GM18502 (cell line): ENCODE data around the gene RPS13.
"Not testable (repeated sequence)": the region's sequence is repeated elsewhere in the genome, so short reads cannot be mapped to it uniquely, and the experiment has no call there.

ENCODE experiments used
- ATAC-seq: cut with Tn5 transposase; IDR thresholded peaks from one replicate; pipeline ENCODE4 v1.9.1; 2021; ENCODE audit warnings: mild to moderate bottlenecking; ENCODE audit not compliant: unreplicated experiment, poor library complexity

The RPS13 gene

DNA sequence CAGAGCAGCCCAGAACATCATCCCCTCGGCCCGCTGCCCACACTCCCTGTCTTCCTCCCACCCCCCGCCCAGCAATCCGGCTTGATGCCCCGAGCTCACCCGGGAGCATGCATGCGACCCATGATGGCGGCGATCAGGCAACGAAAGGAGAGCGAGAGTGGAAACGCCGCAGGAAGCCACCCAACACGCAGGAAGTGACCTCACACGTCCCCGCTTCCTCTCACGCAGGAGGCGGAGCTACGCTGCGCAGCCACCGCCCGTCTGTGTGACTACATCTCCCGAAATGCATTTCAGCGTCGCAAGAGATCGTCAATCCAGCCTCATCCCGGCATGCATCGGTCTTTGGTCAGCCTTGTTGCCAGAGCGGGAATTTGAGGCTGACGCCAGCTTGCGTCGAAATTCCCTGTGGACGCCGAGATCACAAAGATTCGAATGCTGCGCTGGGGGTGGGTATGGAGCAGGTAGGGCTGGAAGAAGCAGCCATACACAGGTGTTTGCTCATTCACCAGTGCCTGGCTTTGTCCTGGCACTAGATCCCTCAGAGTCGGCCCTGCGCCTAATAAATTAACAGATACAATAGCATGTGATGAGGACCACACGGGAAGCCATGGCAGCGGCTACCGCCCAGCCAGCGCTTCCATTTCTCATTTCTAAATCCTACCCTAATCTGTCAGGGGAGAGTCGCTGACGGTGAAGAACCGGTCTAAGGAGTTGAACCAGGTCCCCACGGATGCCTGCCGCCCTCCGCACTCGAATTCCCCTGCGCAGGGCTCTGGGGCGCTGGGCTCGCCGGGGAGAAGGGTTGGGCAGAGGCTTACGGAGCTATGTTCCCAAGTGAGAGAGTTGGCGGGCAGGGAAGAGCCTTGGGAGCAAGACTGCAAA, at the start of gene RPS13:
Gene RPS13, minus strand, starts transcription at position 148 of the 882 bp plus-strand sequence. Its CDS starts 26 bp downstream, at position 122.
- peak; percentile 95 for ATAC-seq

DNA sequence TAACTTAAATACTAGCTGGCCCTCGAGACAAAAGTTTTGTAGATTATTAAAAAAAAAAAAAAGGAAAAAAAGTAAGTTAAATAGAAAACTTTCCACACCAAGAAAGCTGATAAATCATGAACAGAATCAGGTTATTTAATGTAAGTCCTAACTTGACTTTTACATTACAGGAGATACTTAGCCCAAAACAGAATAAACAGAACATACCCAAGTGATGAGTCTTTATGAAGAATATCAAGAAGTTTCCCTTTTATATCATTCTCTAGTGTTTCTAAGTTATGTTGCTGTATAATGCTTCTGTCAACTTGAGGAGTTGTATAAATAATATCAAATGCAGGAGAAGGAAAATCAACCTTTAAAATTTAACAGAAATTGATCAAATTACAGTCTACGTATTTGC, 44.5 kb upstream of the RPS13 start:
- no peak for ATAC-seq

DNA sequence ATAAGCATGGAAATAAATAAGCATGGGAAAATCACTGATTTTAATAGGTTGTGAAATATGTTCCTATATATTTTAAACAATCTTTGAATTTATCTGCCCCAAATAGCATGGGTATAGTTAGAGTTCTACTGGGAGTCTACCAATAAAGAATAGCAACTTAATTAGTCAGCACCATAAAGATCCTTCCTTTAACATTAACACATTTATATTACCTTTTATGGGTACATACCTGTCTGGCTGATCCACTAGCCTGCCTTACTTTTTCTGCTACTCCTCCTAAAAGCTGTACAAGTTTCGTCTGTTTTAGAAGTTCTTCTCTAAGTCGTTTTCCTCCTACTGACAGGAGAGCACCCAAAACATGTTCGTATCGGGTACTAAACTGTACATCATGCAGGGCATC, 39.8 kb upstream of the RPS13 start:
- ATAC-seq = no peak

DNA sequence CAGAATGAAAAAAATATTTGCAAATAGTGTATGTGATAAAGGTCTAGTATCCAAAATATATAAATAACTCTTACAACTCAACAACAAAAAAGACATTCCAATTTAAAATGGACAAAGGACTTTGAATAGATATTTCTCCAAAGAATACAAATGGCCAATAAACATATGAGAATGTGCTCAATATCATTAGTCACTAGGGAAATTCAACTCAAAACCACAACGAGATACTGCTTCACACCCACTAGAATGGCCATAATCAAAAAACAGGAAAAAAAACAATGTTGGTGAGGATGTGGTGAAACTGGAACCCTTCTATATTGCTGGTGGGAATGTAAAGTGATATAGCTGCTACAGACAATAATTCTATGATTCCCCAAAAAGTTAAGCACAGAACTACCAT, 38.6 kb upstream of the RPS13 start:
- no peak for ATAC-seq

DNA sequence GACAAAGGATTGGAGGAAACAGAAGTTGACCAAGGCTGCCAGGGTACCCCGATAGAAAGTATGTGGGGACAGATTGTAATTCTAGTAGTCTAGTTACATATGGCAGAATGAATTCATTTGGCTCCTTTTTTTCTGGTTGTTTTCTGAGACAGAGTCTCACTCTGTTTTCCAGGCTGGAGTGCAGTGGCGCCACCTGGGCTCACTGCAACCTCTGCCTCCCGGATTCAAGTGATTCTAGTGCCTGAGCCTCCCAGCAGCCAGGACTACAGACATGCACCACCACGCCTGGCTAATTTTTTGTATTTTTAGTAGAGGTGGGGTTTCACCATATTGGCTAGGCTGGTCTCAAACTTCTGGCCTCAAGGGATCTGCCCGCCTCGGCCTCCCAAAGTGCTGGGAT, 30.3 kb upstream of the RPS13 start:
- not testable (repeated sequence) for ATAC-seq

DNA sequence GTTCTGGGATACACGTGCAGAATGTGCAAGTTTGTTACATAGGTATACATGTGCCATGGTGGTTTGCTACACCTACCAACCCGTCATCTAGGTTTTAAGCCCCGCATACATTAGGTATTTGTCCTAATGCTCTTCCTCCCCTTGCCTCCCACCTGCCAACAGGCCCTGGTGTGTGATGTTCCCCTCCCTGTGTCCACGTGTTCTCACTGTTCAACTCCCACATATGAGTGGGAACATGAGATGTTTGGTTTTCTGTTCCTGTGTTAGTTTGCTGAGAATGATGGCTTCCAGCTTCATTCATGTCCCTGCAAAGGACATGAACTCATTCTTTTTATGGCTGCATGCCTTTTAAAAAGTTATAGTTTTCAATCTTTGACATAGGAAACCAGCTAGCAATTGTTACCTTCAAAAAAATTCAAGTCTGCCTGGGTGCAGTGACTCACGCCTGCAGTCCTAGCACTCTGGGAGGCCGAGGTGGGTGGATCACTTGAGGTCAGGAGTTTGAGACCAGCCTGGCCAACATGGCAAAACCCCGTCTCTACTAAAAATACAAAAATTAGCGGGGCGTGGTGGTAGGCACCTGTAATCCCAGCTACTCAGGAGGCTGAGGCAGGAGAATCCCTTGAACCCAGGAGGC, 28.1 kb upstream of the RPS13 start:
- ATAC-seq = not testable (repeated sequence)

DNA sequence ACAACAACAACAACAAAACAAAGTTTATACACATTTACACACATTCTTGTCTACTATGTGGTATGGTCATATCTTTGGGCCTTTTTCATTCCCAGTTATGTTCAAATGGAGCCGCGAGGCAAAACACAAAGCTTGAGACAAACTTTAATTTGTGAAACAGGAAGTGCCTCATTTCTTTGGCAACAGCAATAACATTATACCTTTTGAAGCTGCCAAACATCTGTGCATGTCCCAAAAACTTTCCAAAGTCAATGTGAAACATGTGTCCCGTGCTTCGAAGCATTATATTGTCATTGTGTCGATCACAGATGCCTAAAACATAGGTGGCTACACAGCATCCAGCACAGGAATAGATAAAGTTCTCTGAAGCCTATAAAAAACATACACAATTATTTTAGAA, 25.0 kb upstream of the RPS13 start:
- no peak for ATAC-seq

DNA sequence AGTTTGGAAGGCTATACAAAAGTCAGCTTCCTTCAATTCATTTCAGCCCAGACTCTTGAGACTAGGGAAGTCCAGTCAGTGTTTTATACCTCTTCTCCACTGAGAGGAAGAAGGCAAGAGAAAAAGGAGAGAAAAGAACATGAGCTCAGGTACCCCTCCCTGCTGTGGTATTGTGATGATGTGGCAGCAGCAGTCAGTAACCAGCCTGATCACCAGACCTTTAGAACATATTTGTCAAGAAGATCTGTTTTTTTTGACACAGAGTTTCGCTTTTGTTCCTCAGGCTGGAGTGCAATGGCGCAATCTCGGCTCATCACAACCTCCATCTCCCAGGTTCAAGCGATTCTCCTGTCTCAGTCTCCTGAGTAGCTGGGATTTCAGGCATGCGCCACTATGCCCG, 21.2 kb upstream of the RPS13 start:
- no peak for ATAC-seq

DNA sequence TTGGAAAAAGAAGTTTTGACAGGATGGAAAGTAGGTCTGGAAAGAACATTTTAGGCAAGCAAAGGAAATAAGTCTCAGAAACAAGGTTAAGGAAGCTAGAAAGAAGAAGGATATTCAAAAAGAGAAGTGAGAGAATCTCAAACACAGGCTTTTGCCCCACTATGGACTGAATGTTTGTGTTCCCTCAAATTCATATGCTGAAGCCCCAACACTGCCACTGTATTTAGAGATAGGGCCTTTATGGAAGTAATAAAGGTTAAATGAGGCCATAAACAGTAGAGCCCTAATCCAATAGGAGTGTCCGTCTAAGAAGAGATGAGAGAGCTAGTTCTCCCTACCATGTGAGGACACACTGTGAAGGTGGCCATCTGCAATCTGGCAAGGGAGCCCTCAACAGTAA, 20.6 kb upstream of the RPS13 start:
- no peak for ATAC-seq

DNA sequence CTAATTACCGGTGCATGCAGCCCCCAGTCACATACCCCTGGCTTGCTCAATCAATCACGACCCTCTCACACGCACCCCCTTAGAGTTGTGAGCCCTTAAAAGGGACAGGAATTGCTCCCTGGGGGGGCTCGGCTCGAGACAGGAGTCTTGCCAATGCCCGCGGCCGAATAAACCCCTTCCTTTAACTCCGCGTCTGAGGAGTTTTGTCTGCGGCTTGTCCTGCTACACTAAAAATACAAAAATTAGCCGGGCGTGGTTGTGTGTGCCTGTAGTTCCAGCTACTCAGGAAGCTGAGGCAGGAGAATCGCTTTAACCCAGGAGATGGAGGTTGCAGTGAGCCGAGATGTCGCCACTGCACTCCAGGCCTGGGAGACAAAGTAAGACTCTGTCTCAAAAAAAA, 8.5 kb upstream of the RPS13 start:
- ATAC-seq = not testable (repeated sequence)

DNA sequence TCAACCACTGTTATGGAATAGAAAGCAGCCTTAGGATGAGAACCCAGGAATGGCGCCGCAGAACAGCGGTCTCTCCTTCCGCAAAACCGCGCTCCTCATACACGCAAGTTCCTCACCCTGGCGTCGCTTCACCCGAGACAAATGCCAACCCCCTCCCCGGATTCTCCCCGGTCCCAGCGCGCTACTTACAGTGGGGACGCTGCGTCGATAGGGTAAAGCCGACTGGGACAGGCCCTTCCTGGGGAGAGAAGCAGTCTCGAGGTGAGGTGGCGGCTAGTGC, 287 bp downstream of the RPS13 start:
- ATAC-seq = peak; percentile 15

DNA sequence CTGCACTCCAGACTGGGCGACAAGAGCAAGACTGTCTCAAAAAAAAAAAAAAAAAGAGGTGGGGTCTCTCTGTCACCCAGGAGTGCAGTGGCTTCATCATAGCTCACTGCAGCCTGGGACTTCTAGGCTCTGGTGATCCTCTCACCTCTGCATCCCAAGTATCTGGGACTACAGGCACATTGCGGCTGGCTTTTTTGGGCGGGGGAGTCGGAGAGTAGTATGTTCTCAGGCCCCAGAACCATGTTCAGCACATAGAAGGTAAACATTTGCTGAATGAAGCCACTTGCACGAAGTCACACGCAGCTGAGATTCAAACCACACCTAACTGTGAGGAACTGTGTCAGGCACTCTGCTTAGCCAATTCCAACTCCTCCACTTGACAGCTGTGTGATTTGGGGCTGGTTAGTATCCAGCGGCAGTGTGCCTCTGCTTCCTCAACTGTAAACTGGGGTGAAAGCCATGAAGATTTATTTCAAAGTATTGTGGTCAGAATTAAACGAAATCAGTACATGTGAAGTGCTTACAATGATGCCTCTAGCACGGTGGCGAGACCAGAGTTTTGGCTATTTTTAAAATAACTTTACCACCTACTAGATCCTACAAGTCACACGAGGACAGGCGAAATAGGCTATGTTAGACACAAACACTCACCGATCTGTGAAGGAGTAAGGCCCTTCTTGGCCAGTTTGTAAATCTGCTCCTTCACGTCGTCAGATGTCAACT, 789 bp downstream of the RPS13 start:
- ATAC-seq = no peak

DNA sequence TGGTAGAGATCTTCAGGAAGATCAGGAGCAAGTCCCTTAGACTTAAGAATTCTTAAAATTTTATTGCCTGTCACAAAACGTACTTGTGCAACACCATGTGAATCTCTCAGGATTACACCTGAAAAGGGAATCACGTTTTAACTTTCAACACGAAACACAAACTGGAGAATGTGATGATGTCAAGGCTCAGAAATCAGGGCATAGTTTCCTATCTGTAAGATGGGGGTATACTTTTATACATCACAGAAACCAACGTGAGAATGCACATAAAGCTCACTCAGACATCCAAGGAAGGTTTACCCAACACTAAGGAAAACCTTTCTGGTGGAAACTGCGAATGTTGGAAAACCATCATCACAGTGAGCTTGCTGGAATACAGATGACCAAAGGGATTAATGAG, 2.0 kb downstream of the RPS13 start:
- ATAC-seq = no peak

DNA sequence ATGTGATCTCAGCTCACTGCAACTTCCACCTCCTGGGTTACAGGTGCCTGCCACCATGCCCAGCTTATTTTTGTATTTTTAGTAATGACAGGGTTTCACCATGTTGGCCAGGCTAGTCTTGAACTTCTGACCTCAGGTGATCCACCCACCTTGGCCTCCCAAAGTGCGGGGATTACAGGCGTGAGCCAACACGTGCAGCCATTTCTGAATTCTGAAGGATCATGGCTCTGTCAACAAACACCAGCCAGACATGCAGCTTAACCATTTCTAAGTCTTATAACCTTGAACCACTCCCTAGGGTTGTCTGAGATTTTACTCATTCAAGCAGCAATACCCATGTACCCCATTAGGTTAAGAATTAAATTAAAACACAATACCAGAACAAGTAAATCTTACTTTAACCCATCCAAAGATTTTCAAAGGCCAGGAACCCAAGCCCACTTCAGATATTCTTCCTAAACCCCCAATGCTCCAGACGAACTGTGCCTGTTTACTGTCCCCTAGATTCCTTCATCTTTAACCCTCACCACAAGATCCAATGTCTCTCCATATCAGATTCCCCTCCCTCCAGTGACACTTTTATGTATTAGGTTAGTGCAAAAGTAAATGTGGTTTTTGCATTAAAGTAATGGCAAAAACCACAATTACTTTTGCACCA, 4.0 kb downstream of the RPS13 start:
- ATAC-seq = no peak

DNA sequence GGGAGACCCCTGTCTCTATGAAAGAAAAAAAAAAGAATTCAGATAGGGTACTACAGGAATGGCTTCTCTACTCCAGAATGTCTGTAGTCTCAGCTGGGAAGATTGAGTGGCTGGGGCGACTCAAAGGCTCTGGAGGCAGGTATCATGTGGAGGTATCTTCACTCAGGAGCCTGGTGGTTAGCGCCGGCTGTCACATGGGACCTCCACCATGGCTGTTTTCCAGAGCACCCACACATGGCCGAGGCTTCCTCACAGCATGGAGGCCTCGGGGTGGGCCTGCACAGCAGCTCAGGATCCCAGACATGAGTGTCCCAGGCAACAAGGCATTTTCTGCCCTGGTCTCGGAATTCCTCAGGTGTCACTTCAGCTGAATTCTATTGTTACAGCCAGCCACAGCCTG, 10.1 kb downstream of the RPS13 start:
- no peak for ATAC-seq

DNA sequence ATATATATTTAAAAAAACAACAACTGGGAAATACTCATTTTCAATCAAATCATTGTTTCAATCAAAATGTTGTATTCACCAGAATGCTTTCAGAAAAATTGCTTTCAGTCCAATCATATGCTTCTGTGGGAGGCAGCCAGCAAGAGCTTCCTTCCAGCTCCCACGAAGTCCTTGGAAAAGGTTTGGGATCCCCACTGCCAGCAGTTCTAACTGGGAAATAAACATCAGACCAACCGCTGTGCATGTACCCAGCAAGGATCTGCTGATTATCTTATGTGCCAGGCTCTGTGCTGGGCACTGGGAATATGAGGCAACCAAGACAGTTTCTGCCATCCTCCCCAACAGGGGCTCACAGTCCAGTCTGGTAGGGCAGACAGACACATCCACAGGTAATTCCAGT, 10.8 kb downstream of the RPS13 start:
- no peak for ATAC-seq

DNA sequence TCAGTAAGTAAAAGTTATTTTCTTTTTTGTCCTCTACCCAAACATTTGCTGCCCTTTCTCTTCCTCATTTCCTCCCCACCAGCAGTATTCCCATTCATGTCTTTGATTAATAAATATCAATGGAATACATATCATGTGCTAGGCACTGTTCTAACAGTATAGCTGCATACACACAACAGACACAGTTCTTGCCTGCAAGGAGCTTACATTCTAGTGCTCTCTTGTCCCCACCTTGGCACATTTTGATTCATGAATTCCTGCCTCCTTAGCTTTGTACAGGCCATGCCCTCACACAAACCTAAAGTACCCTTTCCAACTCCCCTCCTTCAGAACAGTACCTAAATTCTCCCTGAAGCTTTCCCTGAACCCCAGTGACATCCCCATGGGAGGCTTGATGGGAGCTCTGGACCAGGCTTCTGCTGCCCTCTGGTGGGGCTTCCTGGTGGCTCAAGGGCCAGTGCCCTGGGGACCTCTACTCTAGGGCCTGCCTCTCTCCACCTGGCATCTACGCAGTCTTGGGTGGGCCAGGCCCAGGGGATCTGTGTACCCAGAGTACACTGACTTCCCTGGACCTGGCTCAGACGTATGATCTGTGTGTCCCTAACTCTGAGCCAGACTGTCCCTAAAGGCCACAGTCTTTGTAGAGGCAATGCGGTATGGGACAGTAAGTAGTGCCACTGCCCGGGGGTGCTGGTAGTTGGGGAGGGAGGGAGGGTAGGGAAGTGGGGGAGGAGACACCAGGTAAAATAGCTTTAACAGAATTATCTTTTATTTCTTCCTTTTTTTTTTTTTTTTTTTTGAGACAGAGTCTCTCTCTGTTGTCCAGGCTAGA, 14.1 kb downstream of the RPS13 start:
- ATAC-seq = peak; percentile 73

DNA sequence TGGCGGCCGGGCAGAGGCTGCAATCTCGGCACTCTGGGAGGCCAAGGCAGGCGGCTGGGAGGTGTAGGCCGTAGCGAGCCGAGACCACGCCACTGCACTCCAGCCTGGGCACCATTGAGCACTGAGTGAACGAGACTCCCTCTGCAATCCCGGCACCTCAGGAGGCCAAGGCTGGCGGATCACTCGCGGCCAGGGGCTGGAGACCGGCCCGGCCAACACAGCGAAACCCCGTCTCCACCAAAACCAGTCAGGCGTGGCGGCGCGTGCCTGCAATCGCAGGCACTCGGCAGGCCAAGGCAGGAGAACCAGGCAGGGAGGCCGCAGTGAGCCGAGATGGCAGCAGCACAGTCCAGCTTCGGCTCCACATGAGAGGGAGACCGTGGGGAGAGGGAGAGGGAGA, 26.3 kb downstream of the RPS13 start:
- ATAC-seq = not testable (repeated sequence)

DNA sequence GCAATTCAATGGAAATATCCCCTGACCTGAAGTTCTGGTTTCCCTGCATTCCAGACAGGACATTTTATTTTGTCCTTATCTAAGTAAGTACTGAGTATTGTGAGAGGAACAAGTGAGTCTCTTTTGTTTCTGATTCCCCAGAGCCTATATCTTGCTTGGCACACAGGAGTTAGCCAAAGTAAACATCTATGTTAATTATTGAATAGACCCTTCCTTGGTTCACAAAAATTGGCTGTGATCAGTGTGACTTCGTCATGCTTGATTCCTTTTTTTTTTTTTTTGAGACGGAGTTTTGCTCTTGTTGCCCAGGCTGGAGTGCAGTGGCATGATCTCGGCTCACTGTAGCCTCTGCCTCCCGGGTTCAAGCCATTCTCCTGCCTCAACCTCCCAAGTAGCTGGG, 29.0 kb downstream of the RPS13 start:
- not testable (repeated sequence) for ATAC-seq

DNA sequence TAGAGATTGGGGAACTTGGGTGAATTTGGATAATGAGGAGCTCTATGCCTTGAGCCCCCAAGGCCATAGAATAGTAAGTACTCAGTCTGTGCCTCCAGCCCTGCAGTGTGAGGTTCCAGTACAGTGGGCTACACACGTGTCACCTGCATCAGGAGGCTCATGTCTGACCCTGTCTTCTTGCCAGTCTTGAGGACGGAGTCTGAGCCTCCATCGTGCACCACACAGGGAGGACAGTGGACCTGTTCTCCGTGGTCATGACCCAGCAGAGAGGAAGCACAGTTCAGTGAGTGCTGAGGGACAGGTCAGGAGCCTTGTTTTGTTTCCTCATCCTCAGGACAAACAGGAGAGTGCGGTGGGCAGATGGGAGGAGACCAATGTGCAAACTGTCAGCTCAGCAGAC, 30.8 kb downstream of the RPS13 start:
- ATAC-seq = no peak
